Nephron progenitor cell (in vitro differentiated cells): Measurements from ENCODE around the gene WDR4.
"Not testable (repeated sequence)": the region's sequence is repeated elsewhere in the genome, so short reads cannot be mapped to it uniquely, and the experiment has no call there.

Experiments
- DNase-seq: peaks from one replicate; pipeline ENCODE4 v3.0.0; 2021
- H3K27ac Mint-ChIP-seq: 2 replicates; pipeline ENCODE4 v1.8.0; 2021; ENCODE audit warnings: mild to moderate bottlenecking, moderate library complexity, mixed read lengths
- H3K27me3 Mint-ChIP-seq: 2 replicates; pipeline ENCODE4 v1.8.0; 2021; ENCODE audit warnings: mild to moderate bottlenecking, low read depth, mixed read lengths; ENCODE audit not compliant: poor library complexity
- H3K36me3 Mint-ChIP-seq: 2 replicates; pipeline ENCODE4 v1.8.0; 2021; ENCODE audit warnings: low read depth, mixed read lengths
- H3K4me1 Mint-ChIP-seq: 2 replicates; pipeline ENCODE4 v1.8.0; 2021; ENCODE audit warnings: mixed read lengths
- H3K4me3 Mint-ChIP-seq: 2 replicates; pipeline ENCODE4 v1.8.0; 2021; ENCODE audit warnings: mild to moderate bottlenecking, moderate library complexity, mixed read lengths
- H3K9me3 Mint-ChIP-seq: 2 replicates; pipeline ENCODE4 v1.8.0; 2021; ENCODE audit warnings: mild to moderate bottlenecking, moderate library complexity, mixed read lengths
- TF ChIP-seq, protein P1 (sequence below): fragments of 200-600 bp; sonication (generic); IDR thresholded peaks from 2 replicates; pipeline ENCODE4 v1.5.0; 2021; ENCODE audit warnings: antibody characterized with exemption

The WDR4 gene

DNA sequence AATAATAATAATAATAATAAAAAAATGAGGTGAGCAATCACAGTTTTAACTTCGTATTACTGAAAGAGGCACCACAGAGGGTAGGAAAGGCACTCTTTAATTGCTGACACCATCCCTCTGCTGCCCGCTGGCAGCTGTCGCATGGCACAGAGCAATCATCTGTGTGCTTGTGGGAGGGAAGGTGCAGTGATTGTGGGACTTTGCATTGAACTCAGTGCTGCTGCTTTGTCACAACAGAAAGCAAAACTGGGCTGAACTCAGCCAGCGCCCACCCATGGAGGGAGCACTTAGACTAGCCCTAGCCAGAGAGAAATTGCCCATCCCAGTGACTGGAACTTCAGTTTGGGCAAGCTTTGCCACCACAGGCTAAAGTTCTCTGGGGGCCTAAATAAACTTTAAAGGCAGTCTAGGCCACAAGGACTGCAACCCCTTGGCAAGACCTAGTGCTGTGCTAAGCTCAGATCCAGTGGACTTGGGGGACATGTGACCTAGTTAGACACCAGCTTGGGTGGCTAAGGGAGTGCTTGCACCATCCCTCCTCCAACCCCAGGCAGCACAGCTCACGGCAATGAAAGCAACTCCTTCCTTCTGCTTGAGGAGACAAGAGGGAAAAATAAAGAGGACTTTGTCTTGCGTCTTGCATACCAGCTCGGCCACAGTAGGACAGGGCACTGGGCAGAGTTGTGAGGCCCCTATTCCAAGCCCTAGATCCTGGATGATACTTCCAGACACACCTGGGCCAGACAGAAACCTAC lies 59.3 kb downstream of the WDR4 start:
- Mint-ChIP-seq H3K4me1 (no peaks in the 10 kb centered on the region), H3K4me3 (no peak overlapping the region), H3K27me3 (no peaks in the 10 kb centered on the region), H3K9me3 (peaks cover 32% of the 10 kb centered on the region), H3K27ac (no peak overlapping the region), H3K36me3 (peaks cover 11% of the 10 kb centered on the region)
- no peak for DNase-seq
- TF ChIP-seq, protein P1, sequence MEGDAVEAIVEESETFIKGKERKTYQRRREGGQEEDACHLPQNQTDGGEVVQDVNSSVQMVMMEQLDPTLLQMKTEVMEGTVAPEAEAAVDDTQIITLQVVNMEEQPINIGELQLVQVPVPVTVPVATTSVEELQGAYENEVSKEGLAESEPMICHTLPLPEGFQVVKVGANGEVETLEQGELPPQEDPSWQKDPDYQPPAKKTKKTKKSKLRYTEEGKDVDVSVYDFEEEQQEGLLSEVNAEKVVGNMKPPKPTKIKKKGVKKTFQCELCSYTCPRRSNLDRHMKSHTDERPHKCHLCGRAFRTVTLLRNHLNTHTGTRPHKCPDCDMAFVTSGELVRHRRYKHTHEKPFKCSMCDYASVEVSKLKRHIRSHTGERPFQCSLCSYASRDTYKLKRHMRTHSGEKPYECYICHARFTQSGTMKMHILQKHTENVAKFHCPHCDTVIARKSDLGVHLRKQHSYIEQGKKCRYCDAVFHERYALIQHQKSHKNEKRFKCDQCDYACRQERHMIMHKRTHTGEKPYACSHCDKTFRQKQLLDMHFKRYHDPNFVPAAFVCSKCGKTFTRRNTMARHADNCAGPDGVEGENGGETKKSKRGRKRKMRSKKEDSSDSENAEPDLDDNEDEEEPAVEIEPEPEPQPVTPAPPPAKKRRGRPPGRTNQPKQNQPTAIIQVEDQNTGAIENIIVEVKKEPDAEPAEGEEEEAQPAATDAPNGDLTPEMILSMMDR: no peak

DNA sequence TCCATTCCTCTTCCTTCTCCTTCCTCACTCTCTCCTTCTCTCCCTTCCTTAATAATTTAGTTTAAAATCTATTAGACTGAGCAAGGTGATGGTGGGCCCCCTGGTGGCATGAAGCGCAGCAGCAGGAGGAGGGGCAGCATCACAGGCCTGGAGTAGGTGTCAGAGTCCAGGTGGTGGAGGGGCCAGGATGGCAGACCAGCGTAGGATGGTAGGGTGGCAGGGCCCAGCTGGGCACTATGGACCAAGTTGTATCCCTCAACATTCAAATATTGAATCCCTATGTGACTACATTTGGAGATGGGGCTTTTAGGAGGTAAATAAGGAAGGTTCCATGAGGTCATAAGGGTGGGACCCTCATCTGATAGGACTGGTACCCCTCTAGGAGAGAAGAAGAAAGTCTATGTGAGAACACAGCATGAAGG lies 61.0 kb downstream of the WDR4 start:
- H3K27me3 Mint-ChIP-seq: no peaks in the 10 kb centered on the region
- no peaks in the 10 kb centered on the region for H3K4me1 Mint-ChIP-seq
- TF ChIP-seq, protein P1: peak; percentile 55
- peak; percentile 30 for DNase-seq
- peaks cover 16% of the 10 kb centered on the region for H3K36me3 Mint-ChIP-seq
- no peak overlapping the region for H3K4me3 Mint-ChIP-seq
- H3K9me3 Mint-ChIP-seq: peaks cover 48% of the 10 kb centered on the region
- H3K27ac Mint-ChIP-seq: no peak overlapping the region

DNA sequence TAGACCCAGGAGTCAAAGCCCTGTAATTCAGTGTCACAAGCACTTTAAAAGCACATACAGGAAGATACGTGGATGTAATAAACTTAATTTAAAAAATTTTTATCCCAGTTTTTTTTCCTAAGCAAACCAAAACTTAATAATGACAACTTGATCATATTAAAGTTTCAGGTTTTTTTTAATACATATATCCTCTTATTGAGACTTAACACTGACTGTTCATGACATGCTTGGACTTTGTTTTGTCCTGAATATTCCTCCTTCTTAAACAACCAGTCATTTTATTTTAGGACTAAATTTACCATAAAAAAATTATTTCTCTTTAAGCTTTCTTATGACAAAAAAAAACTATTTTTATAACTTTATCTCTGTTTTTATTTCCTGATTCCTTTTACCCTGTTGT lies 64.1 kb downstream of the WDR4 start:
- H3K4me3 Mint-ChIP-seq: no peak overlapping the region
- peaks cover 56% of the 10 kb centered on the region for H3K9me3 Mint-ChIP-seq
- H3K36me3 Mint-ChIP-seq: peaks cover 22% of the 10 kb centered on the region
- H3K4me1 Mint-ChIP-seq: peaks cover 9% of the 10 kb centered on the region
- TF ChIP-seq, protein P1: no peak
- no peak overlapping the region for H3K27ac Mint-ChIP-seq
- no peak for DNase-seq
- peaks cover 5% of the 10 kb centered on the region for H3K27me3 Mint-ChIP-seq

DNA sequence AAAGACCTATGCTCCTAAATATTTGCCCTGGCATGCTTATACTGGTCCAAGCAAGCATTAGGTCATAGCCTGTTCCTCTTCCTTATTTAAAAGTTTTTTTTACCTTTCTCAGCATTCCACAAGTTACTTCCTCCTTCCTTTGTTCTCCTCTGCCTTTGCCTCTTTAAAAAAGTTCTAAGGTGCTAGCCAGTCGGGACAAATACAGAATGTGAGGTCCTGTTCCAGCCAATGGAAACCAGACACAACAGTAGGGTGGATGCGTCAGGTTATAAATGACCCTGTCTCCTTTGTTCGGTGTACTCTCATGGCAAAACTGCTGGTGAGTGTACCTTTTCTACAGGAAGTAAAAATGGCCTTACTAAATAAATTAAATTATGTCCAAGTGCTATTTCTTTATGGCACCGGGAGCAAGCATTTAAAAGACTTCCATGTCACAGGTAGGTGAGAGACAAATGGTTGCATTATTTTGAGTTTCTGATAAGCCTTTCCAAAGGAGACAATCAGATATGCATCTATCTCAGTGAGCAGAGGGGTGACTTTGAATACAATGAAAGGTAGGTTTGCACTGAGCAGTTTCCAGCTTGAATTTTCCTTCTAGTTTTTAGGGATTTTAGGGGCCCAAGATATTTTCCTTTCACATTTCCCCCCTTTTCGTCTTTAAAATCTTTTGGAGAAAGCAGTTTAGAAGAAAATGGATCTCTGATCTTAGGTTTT lies 66.7 kb downstream of the WDR4 start:
- peaks cover 51% of the 10 kb centered on the region for H3K9me3 Mint-ChIP-seq
- not testable (repeated sequence) for H3K27ac Mint-ChIP-seq, H3K4me3 Mint-ChIP-seq, H3K27me3 Mint-ChIP-seq, DNase-seq
- peaks cover 22% of the 10 kb centered on the region for H3K36me3 Mint-ChIP-seq
- H3K4me1 Mint-ChIP-seq: peaks cover 22% of the 10 kb centered on the region

DNA sequence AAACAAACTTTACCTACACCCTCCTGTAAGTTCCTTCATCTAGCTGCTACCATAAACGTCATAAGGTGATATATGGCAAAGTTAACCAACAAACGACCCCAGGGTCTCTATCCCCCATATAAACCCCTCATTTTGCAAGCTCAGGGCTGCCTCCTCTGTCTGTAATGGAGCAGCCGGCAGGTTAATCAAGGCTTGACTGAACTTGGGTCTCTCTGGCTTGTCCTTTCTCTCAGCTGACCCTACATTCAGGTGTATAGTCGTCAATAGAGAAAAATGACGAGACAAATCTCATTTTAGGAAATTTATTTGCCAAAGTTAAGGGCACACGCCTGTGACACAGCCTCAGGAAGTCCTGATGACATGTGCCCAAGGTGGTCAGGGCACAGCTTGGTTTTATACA lies 67.4 kb downstream of the WDR4 start:
- TF ChIP-seq, protein P1: no peak
- DNase-seq: no peak
- H3K27ac Mint-ChIP-seq: no peak overlapping the region
- no peak overlapping the region for H3K4me3 Mint-ChIP-seq
- H3K36me3 Mint-ChIP-seq: peaks cover 18% of the 10 kb centered on the region
- H3K9me3 Mint-ChIP-seq: peaks cover 43% of the 10 kb centered on the region
- H3K4me1 Mint-ChIP-seq: peaks cover 22% of the 10 kb centered on the region
- peaks cover 9% of the 10 kb centered on the region for H3K27me3 Mint-ChIP-seq

DNA sequence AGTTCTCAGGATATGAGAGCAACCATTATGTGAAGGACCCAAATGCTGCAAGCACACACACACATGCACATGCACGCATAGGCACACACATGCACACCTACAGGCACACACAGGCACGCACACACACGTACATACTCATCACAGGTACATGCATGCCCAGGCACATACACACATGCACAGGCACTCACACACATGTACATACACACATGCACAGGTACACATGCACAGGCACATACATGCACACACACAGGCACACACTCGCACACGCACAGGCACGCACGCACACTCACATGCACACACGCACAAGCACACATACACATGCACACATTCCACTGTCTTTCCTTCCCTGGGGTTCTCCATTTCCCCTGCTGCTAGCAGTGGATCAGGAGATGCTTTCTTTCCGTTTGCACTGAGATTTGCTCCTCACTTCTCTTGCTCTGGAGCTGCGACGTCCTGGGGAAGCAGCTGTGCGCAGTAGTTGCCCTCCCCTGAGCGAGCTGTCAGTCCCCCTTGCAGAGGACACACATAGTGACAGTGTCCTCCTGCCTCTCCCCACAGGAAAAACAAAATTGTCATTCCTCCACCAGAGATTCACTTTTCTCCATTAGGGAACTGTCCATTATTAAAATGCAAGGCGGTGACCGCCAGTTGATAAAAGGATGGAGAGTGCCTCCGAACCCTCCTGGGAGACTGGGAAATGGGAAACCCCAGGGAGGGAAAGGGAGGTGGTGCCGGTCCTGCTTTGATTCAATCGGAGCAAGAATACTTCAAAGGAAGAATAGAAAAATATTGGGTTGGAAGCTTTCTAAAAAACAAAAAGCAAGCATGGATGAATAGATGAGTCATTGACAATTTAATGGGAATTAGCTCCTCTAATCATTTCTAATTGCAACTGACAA lies 69.5 kb downstream of the WDR4 start:
- peaks cover 9% of the 10 kb centered on the region for H3K36me3 Mint-ChIP-seq
- DNase-seq: no peak
- TF ChIP-seq, protein P1: no peak
- H3K27me3 Mint-ChIP-seq: peaks cover 10% of the 10 kb centered on the region
- peaks cover 22% of the 10 kb centered on the region for H3K4me1 Mint-ChIP-seq
- no peak overlapping the region for H3K4me3 Mint-ChIP-seq
- H3K27ac Mint-ChIP-seq: no peak overlapping the region
- H3K9me3 Mint-ChIP-seq: peaks cover 25% of the 10 kb centered on the region
